HUES48 (cell line): Measurements from ENCODE around the gene CHD5.

Experiments used
- H3K27ac ChIP-seq: one replicate; pipeline ENCODE4 v1.7.0; 2013; ENCODE audit warnings: low read depth, low read length, inconsistent platforms
- H3K27me3 ChIP-seq: 2 replicates; pipeline ENCODE4 v1.6.1; 2013; ENCODE audit warnings: mild to moderate bottlenecking, low read length; ENCODE audit not compliant: control insufficient read depth, insufficient read depth
- H3K36me3 ChIP-seq: 2 replicates; pipeline ENCODE4 v1.6.1; 2013; ENCODE audit warnings: low read length; ENCODE audit not compliant: control insufficient read depth, insufficient read depth
- H3K4me1 ChIP-seq: 2 replicates; pipeline ENCODE4 v1.6.1; 2013; ENCODE audit warnings: mild to moderate bottlenecking, low read length; ENCODE audit not compliant: control insufficient read depth, insufficient read depth
- H3K4me3 ChIP-seq: 2 replicates; pipeline ENCODE4 v1.5.1; 2013; ENCODE audit warnings: mild to moderate bottlenecking, low read depth, low read length
- H3K9ac ChIP-seq: 2 replicates; pipeline ENCODE4 v1.6.1; 2013; ENCODE audit warnings: mild to moderate bottlenecking, low read depth, low read length, moderate library complexity
- H3K9me3 ChIP-seq: 2 replicates; pipeline ENCODE4 v1.6.1; 2013; ENCODE audit warnings: low read length; ENCODE audit not compliant: control insufficient read depth, insufficient read depth

Gene CHD5

DNA sequence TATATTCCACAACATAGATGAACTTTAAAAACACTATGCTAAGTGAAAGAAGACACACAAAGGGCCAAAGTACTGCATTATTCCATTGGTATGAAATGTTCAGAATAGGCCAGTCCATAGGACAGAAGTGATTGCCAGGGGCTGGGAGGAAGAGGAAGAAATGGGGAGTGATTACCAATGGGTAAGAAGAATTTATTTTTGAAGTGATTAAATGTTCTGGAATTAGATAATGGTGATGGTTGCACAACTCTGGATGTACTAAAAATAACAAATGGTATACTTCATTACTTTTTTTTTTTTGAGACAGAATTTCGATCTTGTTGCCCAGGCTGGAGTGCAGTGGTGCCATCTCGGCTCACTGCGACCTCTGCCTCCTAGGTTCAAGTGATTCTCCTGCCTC lies 61.7 kb downstream of the CHD5 start:
- no peaks in the 10 kb centered on the region for H3K27me3 ChIP-seq
- H3K4me1 ChIP-seq, result no peaks in the 10 kb centered on the region
- H3K4me3 ChIP-seq, result no peak overlapping the region
- no peak overlapping the region for H3K27ac ChIP-seq
- H3K9ac ChIP-seq, result no peak overlapping the region
- no peaks in the 10 kb centered on the region for H3K36me3 ChIP-seq
- peaks cover 5% of the 10 kb centered on the region; the same call in 1 of the 2 replicates for H3K9me3 ChIP-seq

DNA sequence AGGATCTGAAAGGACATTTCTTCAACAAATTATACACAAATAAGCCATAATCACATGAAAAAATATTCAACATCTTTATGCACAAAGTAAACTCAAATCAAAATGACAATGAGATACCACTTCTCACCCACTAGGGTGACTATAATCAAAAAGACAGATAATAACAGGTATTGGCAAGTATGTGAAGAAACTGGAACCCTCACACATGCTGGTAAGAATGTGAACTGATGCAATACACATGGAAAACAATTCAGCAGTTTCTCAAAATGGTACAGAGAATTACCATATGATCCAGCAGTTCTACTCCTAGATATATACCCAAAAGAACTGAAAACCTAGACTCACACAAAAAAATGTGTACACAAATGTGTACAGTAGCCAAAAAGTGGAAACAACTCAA lies 62.5 kb downstream of the CHD5 start:
- Histone ChIP-seq H3K36me3 (no peaks in the 10 kb centered on the region), H3K9me3 (peaks cover 5% of the 10 kb centered on the region; the same call in 1 of the 2 replicates), H3K9ac (no peak overlapping the region), H3K4me1 (no peaks in the 10 kb centered on the region), H3K27ac (no peak overlapping the region), H3K27me3 (no peaks in the 10 kb centered on the region), H3K4me3 (no peak overlapping the region)

GRCh38 chr1:6117064-6117463 lies 63.1 kb downstream of the CHD5 start:
- Histone ChIP-seq H3K9ac (no peak overlapping the region), H3K4me1 (no peaks in the 10 kb centered on the region), H3K27ac (no peak overlapping the region), H3K9me3 (peaks cover 5% of the 10 kb centered on the region; the same call in 1 of the 2 replicates), H3K36me3 (no peaks in the 10 kb centered on the region), H3K27me3 (no peaks in the 10 kb centered on the region), H3K4me3 (no peak overlapping the region)

- Histone ChIP-seq H3K4me1 (no peaks in the 10 kb centered on the region), H3K4me3 (no peak overlapping the region), H3K27me3 (no peaks in the 10 kb centered on the region), H3K27ac (no peak overlapping the region), H3K9me3 (peaks cover 5% of the 10 kb centered on the region; the same call in 1 of the 2 replicates), H3K9ac (no peak overlapping the region), H3K36me3 (no peaks in the 10 kb centered on the region)
These were observed 64.0 kb downstream of the CHD5 start for GRCh38 chr1:6116137-6116536.

- no peaks in the 10 kb centered on the region for H3K36me3 ChIP-seq
- H3K9ac ChIP-seq, result no peak overlapping the region
- H3K9me3 ChIP-seq, result peaks cover 5% of the 10 kb centered on the region; the same call in 1 of the 2 replicates
- H3K4me3 ChIP-seq, result no peak overlapping the region
- H3K27me3 ChIP-seq, result no peaks in the 10 kb centered on the region
- no peaks in the 10 kb centered on the region for H3K4me1 ChIP-seq
- no peak overlapping the region for H3K27ac ChIP-seq
These were observed 66.4 kb downstream of the CHD5 start for GRCh38 chr1:6113745-6114144.

- no peaks in the 10 kb centered on the region for H3K36me3 ChIP-seq
- peaks cover 5% of the 10 kb centered on the region; the same call in 1 of the 2 replicates for H3K9me3 ChIP-seq
- no peak overlapping the region for H3K9ac ChIP-seq
- H3K4me3 ChIP-seq, result no peak overlapping the region
- no peaks in the 10 kb centered on the region for H3K27me3 ChIP-seq
- H3K4me1 ChIP-seq, result no peaks in the 10 kb centered on the region
- no peak overlapping the region for H3K27ac ChIP-seq
These were observed 67.0 kb downstream of the CHD5 start for GRCh38 chr1:6113116-6113515.

- no peaks in the 10 kb centered on the region for H3K4me1 ChIP-seq
- no peak overlapping the region for H3K27ac ChIP-seq
- H3K9ac ChIP-seq, result no peak overlapping the region
- no peaks in the 10 kb centered on the region for H3K27me3 ChIP-seq
- H3K4me3 ChIP-seq, result no peak overlapping the region
- H3K9me3 ChIP-seq, result peaks cover 5% of the 10 kb centered on the region; the same call in 1 of the 2 replicates
- no peaks in the 10 kb centered on the region for H3K36me3 ChIP-seq
These were observed 67.5 kb downstream of the CHD5 start for GRCh38 chr1:6112690-6113005.

GRCh38 chr1:6111991-6112689 lies 68.0 kb downstream of the CHD5 start:
- H3K27me3 ChIP-seq, result no peaks in the 10 kb centered on the region
- no peak overlapping the region for H3K9ac ChIP-seq
- peaks cover 3% of the 10 kb centered on the region; the same call in 1 of the 2 replicates for H3K9me3 ChIP-seq
- no peak overlapping the region for H3K27ac ChIP-seq
- no peak overlapping the region for H3K4me3 ChIP-seq
- no peaks in the 10 kb centered on the region for H3K36me3 ChIP-seq
- no peaks in the 10 kb centered on the region for H3K4me1 ChIP-seq

GRCh38 chr1:6111571-6111970 lies 68.5 kb downstream of the CHD5 start:
- H3K27me3 ChIP-seq, result no peaks in the 10 kb centered on the region
- no peaks in the 10 kb centered on the region for H3K9me3 ChIP-seq
- H3K4me3 ChIP-seq, result no peak overlapping the region
- H3K4me1 ChIP-seq, result no peaks in the 10 kb centered on the region
- H3K27ac ChIP-seq, result no peak overlapping the region
- H3K36me3 ChIP-seq, result no peaks in the 10 kb centered on the region
- H3K9ac ChIP-seq, result no peak overlapping the region

GRCh38 chr1:6110326-6110725 lies 69.8 kb downstream of the CHD5 start:
- H3K27ac ChIP-seq, result no peak overlapping the region
- H3K27me3 ChIP-seq, result no peaks in the 10 kb centered on the region
- no peak overlapping the region for H3K4me3 ChIP-seq

GRCh38 chr1:6109688-6110087 lies 70.4 kb downstream of the CHD5 start:
- no peaks in the 10 kb centered on the region for H3K4me1 ChIP-seq
- no peak overlapping the region for H3K4me3 ChIP-seq
- H3K9ac ChIP-seq, result no peak overlapping the region
- no peaks in the 10 kb centered on the region for H3K9me3 ChIP-seq
- no peak overlapping the region for H3K27ac ChIP-seq
- H3K36me3 ChIP-seq, result no peaks in the 10 kb centered on the region
- no peaks in the 10 kb centered on the region for H3K27me3 ChIP-seq

More at GRCh38 chr1:6110326-6110725, 69.8 kb downstream of the CHD5 start:
- Histone ChIP-seq H3K36me3 (no peaks in the 10 kb centered on the region), H3K9me3 (no peaks in the 10 kb centered on the region), H3K9ac (no peak overlapping the region), H3K4me1 (no peaks in the 10 kb centered on the region)
